GM18951 (cell line): ENCODE measurements around the gene AVPR1A.

Source experiments
- POLR2A ChIP-seq: IDR thresholded peaks from 4 replicates; pipeline ENCODE4 v1.6.1; 2011; ENCODE audit warnings: mild to moderate bottlenecking; ENCODE audit not compliant: insufficient read length, insufficient read depth; ENCODE audit errors: extremely low read depth
- in situ Hi-C: fragments of 300-500 bp; cut with MboI; formaldehyde crosslinking; loops from one replicate; pipeline ENCODE4 v1.12.0; 2022; ENCODE audit warnings: low sequenced_read_pairs, mixed read lengths, inconsistent platforms; ENCODE audit not compliant: unreplicated experiment

AVPR1A gene

GRCh38 chr12:63132201-63132600, 18.8 kb downstream of the AVPR1A start:
- in situ Hi-C loops = no loop called here
- no peak for TF ChIP-seq POLR2A

- in situ Hi-C loops = no loop called here
- no peak for TF ChIP-seq POLR2A
These were observed 21.1 kb downstream of the AVPR1A start for GRCh38 chr12:63129927-63130326.

- in situ Hi-C loops = no loop called here
- TF ChIP-seq POLR2A = no peak
These were observed 26.2 kb downstream of the AVPR1A start for GRCh38 chr12:63124778-63125177.

- in situ Hi-C loops = no loop called here
- TF ChIP-seq POLR2A = no peak
These were observed 47.4 kb downstream of the AVPR1A start for GRCh38 chr12:63103494-63104131.

GRCh38 chr12:63101920-63102319, 49.1 kb downstream of the AVPR1A start:
- in situ Hi-C loops = no loop called here
- TF ChIP-seq POLR2A = no peak

- in situ Hi-C loops = no loop called here
- TF ChIP-seq POLR2A = no peak
These were observed 52.1 kb downstream of the AVPR1A start for GRCh38 chr12:63098851-63099250.

GRCh38 chr12:63095369-63095980, 55.5 kb downstream of the AVPR1A start:
- in situ Hi-C loops = no loop called here

GRCh38 chr12:63093711-63094110, 57.3 kb downstream of the AVPR1A start:
- in situ Hi-C loops = no loop called here
- no peak for TF ChIP-seq POLR2A

More at GRCh38 chr12:63095369-63095980, 55.5 kb downstream of the AVPR1A start:
- no peak for TF ChIP-seq POLR2A

- in situ Hi-C loops = no loop called here
- TF ChIP-seq POLR2A = no peak
These were observed 57.9 kb downstream of the AVPR1A start for GRCh38 chr12:63093084-63093483.
